Measurements from ENCODE around the gene KRTAP2-3. TPM values are rescaled to one million over a fixed set of nuclear protein-coding genes. Genes with fewer than 3 reads are reported as not detected.

KRTAP2-3 gene
- total and polyA plus RNA-seq, 10 of the 15 experiments (the other 5 are each of a cell fraction or from before 2014, with no cell fraction given): not detected

DNA sequence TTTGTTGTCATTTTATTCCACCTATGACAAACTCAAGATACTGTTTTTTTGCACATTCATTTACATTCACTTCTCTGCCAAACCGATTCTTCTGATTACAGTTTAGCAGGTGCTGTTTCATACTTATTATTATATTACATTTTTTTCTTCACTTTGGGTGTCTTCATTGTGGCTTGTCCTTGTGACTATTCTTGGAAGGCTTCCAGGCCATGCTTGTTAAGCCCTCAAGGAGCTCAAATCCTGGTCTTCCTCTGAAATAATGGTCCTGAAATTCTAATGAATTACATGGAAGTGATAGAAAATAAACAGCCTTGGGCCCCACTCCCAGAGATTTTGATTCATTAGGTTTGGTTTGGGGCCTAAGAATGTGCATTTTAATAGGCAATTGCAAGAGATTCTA is 4.4 kb upstream of the KRTAP2-3 start:
- Histone ChIP-seq H2AFZ (ENCODE audit: control insufficient read depth, low read depth, low read length) (no peak overlapping the region), H3K27ac (ENCODE audit: control insufficient read depth, insufficient read depth) (no peak overlapping the region), H3K9me3 (replicated peaks; ENCODE audit: control insufficient read depth, insufficient read depth, low read length) (no peaks in the 10 kb centered on the region), H3K4me2 (ENCODE audit: control insufficient read depth, insufficient read depth) (no peak overlapping the region), H4K20me1 (ENCODE audit: control insufficient read depth, insufficient read depth) (no peaks in the 10 kb centered on the region), H3K79me2 (ENCODE audit: control insufficient read depth, insufficient read depth, low read length) (no peaks in the 10 kb centered on the region), H3K27me3 (replicated peaks in 1 of 2; ENCODE audit: control insufficient read depth in 2 of 2, insufficient read depth in 2 of 2, low read length in 1 of 2) (no peaks in the 10 kb centered on the region; a peak in 1 of 4 replicates), H3K4me3 (no peak overlapping the region), H3K4me1 (ENCODE audit: control insufficient read depth, insufficient read depth, low read length) (no peaks in the 10 kb centered on the region), H3K36me3 (ENCODE audit: control insufficient read depth in 2 of 2, insufficient read depth in 2 of 2, low read length in 1 of 2) (no peaks in the 10 kb centered on the region), H3K9ac (ENCODE audit: control insufficient read depth, insufficient read depth, low read length) (no peak overlapping the region)
- CTCF ChIA-PET: no interaction called here
- BruUV-seq (replicated peaks): no TSS peak
- in situ Hi-C loops (cut with MboI): no loop called here
- POLR2A ChIA-PET: no interaction called here
- 9% methylated on average over 1 of the region's 1 CpG for WGBS (ENCODE audit: insufficient coverage, insufficient replicate concordance, low lambda C conversion rate, missing lambda C conversion rate)
- FAIRE-seq: no peak
- intact Hi-C loops (cut with micrococcal nuclease; ENCODE audit: unreplicated experiment): no loop called here
- ATAC-seq: no peak
- TF ChIP-seq BMI1 (IDR thresholded peaks at IDR 0.05; ENCODE audit: borderline replicate concordance): no peak
- no peak for TF ChIP-seq EP300 (IDR thresholded peaks at IDR 0.05; ENCODE audit: borderline replicate concordance in 1 of 2, control insufficient read depth in 1 of 2, low read depth in 2 of 2, low read length in 2 of 2)
- TF ChIP-seq HDAC2 (IDR thresholded peaks at IDR 0.05): no peak
- no peak for TF ChIP-seq NBN (IDR thresholded peaks at IDR 0.05)
- RAD21 ChIA-PET (ENCODE audit: unreplicated experiment): no interaction called here
- SMC1A ChIA-PET (ENCODE audit: uncharacterized antibody, unreplicated experiment): no interaction called here
- DNase-seq (ENCODE audit: low read depth, low spot score): no peak

GRCh38 chr17:41063449-41063848 is 3.5 kb upstream of the KRTAP2-3 start:
- no peak overlapping the region for H3K27ac ChIP-seq (ENCODE audit: control insufficient read depth, insufficient read depth)
- H3K79me2 ChIP-seq (ENCODE audit: control insufficient read depth, insufficient read depth, low read length): no peaks in the 10 kb centered on the region
- ChIA-PET CTCF (no interaction called here), RAD21 (ENCODE audit: unreplicated experiment) (no interaction called here), POLR2A (no interaction called here), SMC1A (ENCODE audit: uncharacterized antibody, unreplicated experiment) (no interaction called here)
- H4K20me1 ChIP-seq (ENCODE audit: control insufficient read depth, insufficient read depth): no peaks in the 10 kb centered on the region
- H2AFZ ChIP-seq (ENCODE audit: control insufficient read depth, low read depth, low read length): no peak overlapping the region
- no TSS peak for BruUV-seq (replicated peaks)
- no peaks in the 10 kb centered on the region; a peak in 1 of 4 replicates for H3K27me3 ChIP-seq (replicated peaks in 1 of 2; ENCODE audit: control insufficient read depth in 2 of 2, insufficient read depth in 2 of 2, low read length in 1 of 2)
- H3K36me3 ChIP-seq (ENCODE audit: control insufficient read depth in 2 of 2, insufficient read depth in 2 of 2, low read length in 1 of 2): no peaks in the 10 kb centered on the region
- in situ Hi-C loops (cut with MboI): no loop called here
- 20% methylated on average over 4 of the region's 4 CpGs for WGBS (ENCODE audit: insufficient coverage, insufficient replicate concordance, low lambda C conversion rate, missing lambda C conversion rate)
- no peak overlapping the region for H3K9ac ChIP-seq (ENCODE audit: control insufficient read depth, insufficient read depth, low read length)
- H3K4me2 ChIP-seq (ENCODE audit: control insufficient read depth, insufficient read depth): no peak overlapping the region
- no peaks in the 10 kb centered on the region for H3K4me1 ChIP-seq (ENCODE audit: control insufficient read depth, insufficient read depth, low read length)
- intact Hi-C loops (cut with micrococcal nuclease; ENCODE audit: unreplicated experiment): no loop called here
- no peak overlapping the region for H3K4me3 ChIP-seq
- FAIRE-seq: no peak
- H3K9me3 ChIP-seq (replicated peaks; ENCODE audit: control insufficient read depth, insufficient read depth, low read length): no peaks in the 10 kb centered on the region
- no peak for ATAC-seq
- no peak for DNase-seq (ENCODE audit: low read depth, low spot score)
- TF ChIP-seq HSF1 (IDR thresholded peaks at IDR 0.05; ENCODE audit: low read depth, low read length) (no peak), BACH1 (IDR thresholded peaks at IDR 0.05; ENCODE audit: borderline replicate concordance) (no peak), TCF7 (IDR thresholded peaks at IDR 0.05; ENCODE audit: borderline replicate concordance) (no peak), TBL1XR1 (IDR thresholded peaks at IDR 0.05; ENCODE audit: low read depth, low read length) (no peak), BRCA1 (IDR thresholded peaks at IDR 0.05; ENCODE audit: low read depth, low read length) (no peak), IKZF1 (conservative IDR thresholded peaks at IDR 0.05) (no peak), PML (IDR thresholded peaks at IDR 0.05; ENCODE audit: low read length) (no peak), ZNF384 (IDR thresholded peaks at IDR 0.05; ENCODE audit: borderline replicate concordance, low read depth, low read length) (no peak), SRF (IDR thresholded peaks at IDR 0.05; ENCODE audit: low read depth in 2 of 2, low read length in 2 of 2) (no peak), POLR2A (IDR thresholded peaks at IDR 0.05; ENCODE audit: low read depth, low read length) (no peak), RCOR1 (conservative IDR thresholded peaks at IDR 0.05; ENCODE audit: low read depth, low read length) (no peak)
- TF ChIP-seq, protein P1, sequence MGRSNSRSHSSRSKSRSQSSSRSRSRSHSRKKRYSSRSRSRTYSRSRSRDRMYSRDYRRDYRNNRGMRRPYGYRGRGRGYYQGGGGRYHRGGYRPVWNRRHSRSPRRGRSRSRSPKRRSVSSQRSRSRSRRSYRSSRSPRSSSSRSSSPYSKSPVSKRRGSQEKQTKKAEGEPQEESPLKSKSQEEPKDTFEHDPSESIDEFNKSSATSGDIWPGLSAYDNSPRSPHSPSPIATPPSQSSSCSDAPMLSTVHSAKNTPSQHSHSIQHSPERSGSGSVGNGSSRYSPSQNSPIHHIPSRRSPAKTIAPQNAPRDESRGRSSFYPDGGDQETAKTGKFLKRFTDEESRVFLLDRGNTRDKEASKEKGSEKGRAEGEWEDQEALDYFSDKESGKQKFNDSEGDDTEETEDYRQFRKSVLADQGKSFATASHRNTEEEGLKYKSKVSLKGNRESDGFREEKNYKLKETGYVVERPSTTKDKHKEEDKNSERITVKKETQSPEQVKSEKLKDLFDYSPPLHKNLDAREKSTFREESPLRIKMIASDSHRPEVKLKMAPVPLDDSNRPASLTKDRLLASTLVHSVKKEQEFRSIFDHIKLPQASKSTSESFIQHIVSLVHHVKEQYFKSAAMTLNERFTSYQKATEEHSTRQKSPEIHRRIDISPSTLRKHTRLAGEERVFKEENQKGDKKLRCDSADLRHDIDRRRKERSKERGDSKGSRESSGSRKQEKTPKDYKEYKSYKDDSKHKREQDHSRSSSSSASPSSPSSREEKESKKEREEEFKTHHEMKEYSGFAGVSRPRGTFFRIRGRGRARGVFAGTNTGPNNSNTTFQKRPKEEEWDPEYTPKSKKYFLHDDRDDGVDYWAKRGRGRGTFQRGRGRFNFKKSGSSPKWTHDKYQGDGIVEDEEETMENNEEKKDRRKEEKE (IDR thresholded peaks at IDR 0.05): no peak

Measured in GM12878 (cell line).